GM23338 (cell line): ENCODE measurements around the gene CLDN6. TPM values are rescaled to one million over a fixed set of nuclear protein-coding genes. Genes with fewer than 3 reads are reported as not detected.

Experiments used
- ATAC-seq: fragments of 200-7000 bp; cut with Tn5 transposase; 3 replicates; pipeline ENCODE4 v1.9.1; 2020
- DNase-seq: peaks from one replicate; pipeline ENCODE4 v3.0.0-alpha.2; 2015; ENCODE audit warnings: low spot score
- H2AFZ ChIP-seq: fragments of 200-600 bp; sonication (generic); 2 replicates; pipeline ENCODE4 v1.8.0; 2016; ENCODE audit warnings: antibody characterized with exemption, mild to moderate bottlenecking, moderate library complexity
- H3F3A ChIP-seq: fragments of 200-600 bp; sonication (generic); replicated peaks from 2 replicates; pipeline ENCODE4 v1.8.0; 2017; ENCODE audit warnings: antibody characterized with exemption, mixed run types, low read depth
- H3K27ac ChIP-seq: fragments of 200-600 bp; sonication (generic); 2 replicates; pipeline ENCODE4 v1.6.1; 2016; ENCODE audit warnings: low read depth
- H3K27me3 ChIP-seq: fragments of 200-600 bp; sonication (generic); 2 replicates; pipeline ENCODE4 v1.8.0; 2016; ENCODE audit warnings: mild to moderate bottlenecking, mixed run types, moderate library complexity; ENCODE audit not compliant: insufficient read depth
- H3K36me3 ChIP-seq: fragments of 200-600 bp; sonication (generic); 2 replicates; pipeline ENCODE4 v1.8.0; 2016; ENCODE audit warnings: mild to moderate bottlenecking; ENCODE audit not compliant: insufficient read depth
- H3K4me1 ChIP-seq: fragments of 200-600 bp; sonication (generic); 2 replicates; pipeline ENCODE4 v1.8.0; 2016; ENCODE audit warnings: mild to moderate bottlenecking, moderate library complexity; ENCODE audit not compliant: insufficient read depth
- H3K4me2 ChIP-seq: fragments of 200-600 bp; sonication (generic); 2 replicates; pipeline ENCODE4 v1.7.1; 2017; ENCODE audit warnings: mixed run types
- H3K4me3 ChIP-seq: fragments of 200-600 bp; sonication (generic); 2 replicates; pipeline ENCODE4 v1.6.1; 2016; ENCODE audit warnings: mixed run types
- H3K79me2 ChIP-seq: fragments of 200-600 bp; sonication (generic); replicated peaks from 2 replicates; pipeline ENCODE4 v1.8.0; 2017; ENCODE audit warnings: mild to moderate bottlenecking; ENCODE audit not compliant: insufficient read depth
- H3K9me2 ChIP-seq: fragments of 200-600 bp; sonication (generic); 2 replicates; pipeline ENCODE4 v1.8.0; 2017; ENCODE audit not compliant: insufficient read depth
- H4K20me1 ChIP-seq: fragments of 200-600 bp; sonication (generic); replicated peaks from 2 replicates; pipeline ENCODE4 v1.8.0; 2017; ENCODE audit warnings: mild to moderate bottlenecking; ENCODE audit not compliant: insufficient read depth
- H3K27ac Mint-ChIP-seq: 2 replicates; pipeline ENCODE4 v1.8.0; 2020; ENCODE audit warnings: inconsistent platforms, mild to moderate bottlenecking, moderate library complexity, mixed read lengths
- H3K27me3 Mint-ChIP-seq: 3 replicates; pipeline ENCODE4 v1.8.0; 2022; ENCODE audit warnings: low read depth, mild to moderate bottlenecking, moderate library complexity, mixed read lengths, inconsistent platforms; ENCODE audit not compliant: insufficient read depth, poor library complexity
- H3K36me3 Mint-ChIP-seq: 3 replicates; pipeline ENCODE4 v1.8.0; 2021; ENCODE audit warnings: low read depth, mild to moderate bottlenecking, inconsistent platforms, moderate library complexity, mixed read lengths
- H3K4me1 Mint-ChIP-seq: 3 replicates; pipeline ENCODE4 v1.8.0; 2020; ENCODE audit warnings: mild to moderate bottlenecking, inconsistent platforms, mixed read lengths
- H3K4me3 Mint-ChIP-seq: 3 replicates; pipeline ENCODE4 v1.8.0; 2021; ENCODE audit warnings: moderate library complexity, mild to moderate bottlenecking, inconsistent platforms, mixed read lengths
- H3K9me3 Mint-ChIP-seq: 3 replicates; pipeline ENCODE4 v1.8.0; 2020; ENCODE audit warnings: moderate library complexity, mild to moderate bottlenecking, inconsistent platforms, mixed read lengths
- CREB1 ChIP-seq: fragments of 250-450 bp; sonication (Bioruptor Pico); IDR thresholded peaks from 2 replicates; pipeline ENCODE4 v1.5.0; 2020; ENCODE audit warnings: low read depth, mild to moderate bottlenecking, moderate library complexity
- EZH2 ChIP-seq: fragments of 200-600 bp; sonication (generic); IDR thresholded peaks from one replicate; pipeline ENCODE4 v1.8.0; 2017; ENCODE audit warnings: antibody characterized with exemption, mild to moderate bottlenecking, low read depth; ENCODE audit not compliant: unreplicated experiment
- EZH2phosphoT487 ChIP-seq: fragments of 200-600 bp; sonication (generic); IDR thresholded peaks from one replicate; pipeline ENCODE4 v1.8.1; 2018; ENCODE audit warnings: antibody characterized with exemption; ENCODE audit not compliant: unreplicated experiment
- NANOG ChIP-seq: IDR thresholded peaks from 2 replicates; pipeline ENCODE4 v1.6.1; 2016; ENCODE audit warnings: antibody characterized with exemption, borderline replicate concordance
- POLR2AphosphoS5 ChIP-seq: IDR thresholded peaks from 2 replicates; pipeline ENCODE4 v1.6.1; 2016; ENCODE audit warnings: antibody characterized with exemption, low read depth
- ZNF114 ChIP-seq: fragments of 250-450 bp; sonication (Bioruptor Pico); IDR thresholded peaks from 2 replicates; pipeline ENCODE4 v1.5.0; 2020; ENCODE audit warnings: mild to moderate bottlenecking, moderate library complexity
- ZNF331 ChIP-seq: fragments of 250-450 bp; sonication (Bioruptor Pico); IDR thresholded peaks from 2 replicates; pipeline ENCODE4 v1.5.0; 2020; ENCODE audit warnings: low read depth, mild to moderate bottlenecking, moderate library complexity
- ZNF462 ChIP-seq: fragments of 250-450 bp; sonication (Bioruptor Pico); IDR thresholded peaks from 2 replicates; pipeline ENCODE4 v1.5.0; 2020; ENCODE audit warnings: mild to moderate bottlenecking, moderate library complexity
- polyA plus RNA-seq: library from polyadenylated mRNA; unstranded; fragments of >200 nt; fragmentation: Nextera tagmentation; extraction: Ambion mirVana; gene quantifications from 2 replicates; pipeline ENCODE4 v1.2.1, GENCODE V29; 2016
- total RNA-seq: library from RNA; depleted of rRNA; stranded (reverse); fragments of >200 nt; shearing (Covaris generic); gene quantifications from 2 replicates; pipeline ENCODE4 v1.2.3, GENCODE V29; 2014
- TF ChIP-seq, protein P1 (sequence below): IDR thresholded peaks from 2 replicates; pipeline ENCODE4 v1.6.1; 2016; ENCODE audit warnings: antibody characterized with exemption
- TF ChIP-seq, protein P2 (sequence below), 2 experiments: fragments of 200-600 bp in 1 of 2; sonication (generic) in 1 of 2; conservative IDR thresholded peaks; 2 replicates each; pipeline versions ENCODE4 v1.5.1 to v1.6.1; 2016 to 2017; ENCODE audit warnings: antibody characterized with exemption in 2 of 2, low read depth in 2 of 2, mild to moderate bottlenecking in 2 of 2, moderate library complexity in 1 of 2

CLDN6 gene
- total and polyA plus RNA-seq, 2 experiments from 2014 or later = 537 to 1,028 TPM

DNA sequence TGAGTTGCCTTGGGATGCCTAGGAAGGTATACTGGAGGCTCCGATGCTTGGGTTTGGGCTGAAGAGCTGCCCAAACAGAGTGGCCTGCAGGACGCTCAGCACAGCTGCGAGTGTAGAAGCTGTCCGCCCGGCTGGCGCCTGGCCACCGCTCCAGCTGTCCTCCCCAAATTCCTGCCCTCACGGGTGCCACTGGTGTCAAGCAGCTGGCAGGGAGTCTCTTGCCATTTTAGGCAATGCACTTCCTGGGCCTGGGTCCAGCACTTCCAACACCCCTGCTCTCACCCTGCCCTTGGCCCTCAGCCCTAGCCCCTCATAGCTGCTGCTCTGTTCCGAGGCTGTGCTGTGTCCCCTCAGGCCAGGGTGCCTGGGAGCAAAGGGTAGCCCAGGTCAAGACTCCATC lies 32.5 kb downstream of the CLDN6 start (continued):
- TF ChIP-seq, protein P1, sequence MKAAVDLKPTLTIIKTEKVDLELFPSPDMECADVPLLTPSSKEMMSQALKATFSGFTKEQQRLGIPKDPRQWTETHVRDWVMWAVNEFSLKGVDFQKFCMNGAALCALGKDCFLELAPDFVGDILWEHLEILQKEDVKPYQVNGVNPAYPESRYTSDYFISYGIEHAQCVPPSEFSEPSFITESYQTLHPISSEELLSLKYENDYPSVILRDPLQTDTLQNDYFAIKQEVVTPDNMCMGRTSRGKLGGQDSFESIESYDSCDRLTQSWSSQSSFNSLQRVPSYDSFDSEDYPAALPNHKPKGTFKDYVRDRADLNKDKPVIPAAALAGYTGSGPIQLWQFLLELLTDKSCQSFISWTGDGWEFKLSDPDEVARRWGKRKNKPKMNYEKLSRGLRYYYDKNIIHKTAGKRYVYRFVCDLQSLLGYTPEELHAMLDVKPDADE = no peak
- no peak for TF ChIP-seq CREB1 (CRISPR knock-in tag)
- TF ChIP-seq EZH2 = no peak
- no peak for TF ChIP-seq ZNF114

DNA sequence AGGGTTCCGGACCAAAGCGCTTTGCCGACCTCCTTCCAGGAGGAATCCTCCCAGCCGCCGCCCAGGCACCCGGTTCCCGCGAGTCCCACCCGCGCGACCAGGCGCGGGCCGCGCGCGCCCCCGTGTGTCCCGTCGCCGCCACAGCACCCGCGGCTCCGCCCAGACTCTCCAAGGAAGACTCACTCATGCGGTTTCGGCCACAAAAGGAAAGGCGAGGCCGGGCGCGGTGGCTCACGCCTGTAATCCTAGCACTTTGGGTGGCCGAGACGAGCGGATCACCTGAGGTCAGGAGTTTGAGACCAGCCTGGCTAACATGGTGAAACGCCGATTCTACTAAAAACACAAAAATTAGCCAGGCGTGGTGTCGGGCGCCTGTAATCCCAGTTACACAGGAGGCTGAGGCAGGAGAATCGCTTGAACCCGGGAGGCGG lies 34.3 kb downstream of the CLDN6 start:
- peaks cover 28% of the 10 kb centered on the region for H3K4me1 Mint-ChIP-seq
- H3K9me3 Mint-ChIP-seq = peaks cover 2% of the 10 kb centered on the region; the same call in 2 of the 3 replicates
- H4K20me1 ChIP-seq = no peaks in the 10 kb centered on the region
- ATAC-seq = peak; percentile 20
- no peak overlapping the region; the same call in 1 of the 2 replicates for H3K4me3 ChIP-seq
- H3F3A ChIP-seq = peaks cover 19% of the 10 kb centered on the region
- no peak overlapping the region for H3K4me2 ChIP-seq
- H3K27ac ChIP-seq = no peak overlapping the region
- peak overlapping the region; percentile 95 for H2AFZ ChIP-seq
- no peaks in the 10 kb centered on the region for H3K36me3 ChIP-seq
- 0 out of 2 replicates have a peak, but pooled peaks have one; percentile 26 for TF ChIP-seq POLR2AphosphoS5
- no peak for TF ChIP-seq EZH2phosphoT487
- TF ChIP-seq, protein P2, sequence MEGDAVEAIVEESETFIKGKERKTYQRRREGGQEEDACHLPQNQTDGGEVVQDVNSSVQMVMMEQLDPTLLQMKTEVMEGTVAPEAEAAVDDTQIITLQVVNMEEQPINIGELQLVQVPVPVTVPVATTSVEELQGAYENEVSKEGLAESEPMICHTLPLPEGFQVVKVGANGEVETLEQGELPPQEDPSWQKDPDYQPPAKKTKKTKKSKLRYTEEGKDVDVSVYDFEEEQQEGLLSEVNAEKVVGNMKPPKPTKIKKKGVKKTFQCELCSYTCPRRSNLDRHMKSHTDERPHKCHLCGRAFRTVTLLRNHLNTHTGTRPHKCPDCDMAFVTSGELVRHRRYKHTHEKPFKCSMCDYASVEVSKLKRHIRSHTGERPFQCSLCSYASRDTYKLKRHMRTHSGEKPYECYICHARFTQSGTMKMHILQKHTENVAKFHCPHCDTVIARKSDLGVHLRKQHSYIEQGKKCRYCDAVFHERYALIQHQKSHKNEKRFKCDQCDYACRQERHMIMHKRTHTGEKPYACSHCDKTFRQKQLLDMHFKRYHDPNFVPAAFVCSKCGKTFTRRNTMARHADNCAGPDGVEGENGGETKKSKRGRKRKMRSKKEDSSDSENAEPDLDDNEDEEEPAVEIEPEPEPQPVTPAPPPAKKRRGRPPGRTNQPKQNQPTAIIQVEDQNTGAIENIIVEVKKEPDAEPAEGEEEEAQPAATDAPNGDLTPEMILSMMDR (conservative IDR thresholded peaks at IDR 0.05; ENCODE audit: low read depth in 2 of 2) = peak; percentile 77 to 86
- H3K36me3 Mint-ChIP-seq = peaks cover 3% of the 10 kb centered on the region; the same call in 1 of the 3 replicates
- no peak overlapping the region for H3K27ac Mint-ChIP-seq
- H3K27me3 ChIP-seq = no peaks in the 10 kb centered on the region
- peaks cover 22% of the 10 kb centered on the region for H3K4me1 ChIP-seq
- DNase-seq = peak; percentile 89
- H3K4me3 Mint-ChIP-seq = no peak overlapping the region
- H3K27me3 Mint-ChIP-seq = peaks cover 12% of the 10 kb centered on the region
- H3K79me2 ChIP-seq = peaks cover 13% of the 10 kb centered on the region
- no peaks in the 10 kb centered on the region for H3K9me2 ChIP-seq

GRCh38 chr16:2982402-2982801 lies 35.6 kb downstream of the CLDN6 start:
- H3K27ac Mint-ChIP-seq = peak overlapping the region; percentile 84; the same call in 1 of the 2 replicates
- no peak for ATAC-seq
- peaks cover 17% of the 10 kb centered on the region for H3K27me3 Mint-ChIP-seq
- Histone ChIP-seq H3K9me2 (no peaks in the 10 kb centered on the region), H3K4me2 (peak overlapping the region; percentile 92), H2AFZ (no peak overlapping the region), H3K4me3 (peak overlapping the region; percentile 86; the same call in 1 of the 2 replicates), H3K79me2 (peaks cover 14% of the 10 kb centered on the region), H3K36me3 (0 out of 2 replicates have a peak, but pooled peaks cover 3% of the 10 kb centered on the region), H3K4me1 (peaks cover 22% of the 10 kb centered on the region), H3F3A (peaks cover 19% of the 10 kb centered on the region), H4K20me1 (peaks cover 6% of the 10 kb centered on the region; the same call in 1 of the 2 replicates), H3K27ac (peak overlapping the region; percentile 96), H3K27me3 (no peaks in the 10 kb centered on the region)
- H3K4me1 Mint-ChIP-seq = peaks cover 22% of the 10 kb centered on the region
- DNase-seq = no peak
- H3K9me3 Mint-ChIP-seq = peaks cover 2% of the 10 kb centered on the region; the same call in 2 of the 3 replicates
- H3K4me3 Mint-ChIP-seq = peak overlapping the region; percentile 85; the same call in 2 of the 3 replicates
- peaks cover 9% of the 10 kb centered on the region for H3K36me3 Mint-ChIP-seq
- no peak for TF ChIP-seq EZH2phosphoT487
- no peak for TF ChIP-seq NANOG
- TF ChIP-seq ZNF331 (CRISPR knock-in tag) = no peak
- TF ChIP-seq ZNF462 (CRISPR knock-in tag) = no peak
